Keratinocyte (primary cell): ENCODE data around the gene TTBK1. TPM values are rescaled to one million over a fixed set of nuclear protein-coding genes. Genes with fewer than 3 reads are reported as not detected.

Experiments
- DNase-seq: peaks from one replicate; pipeline ENCODE4 v3.0.0-alpha.2; 2011; ENCODE audit warnings: low read depth, missing footprints, low spot score
- FAIRE-seq: peaks from 2 replicates; lab custom pipeline; 2011; peaks lifted over from hg19 to GRCh38; lab: Jason Lieb, UNC
- H2AFZ ChIP-seq: 2 replicates; pipeline ENCODE4 v1.6.0; 2012; ENCODE audit warnings: low read length, control low read depth, inconsistent platforms; ENCODE audit not compliant: control insufficient read depth
- H3K27ac ChIP-seq: 2 replicates; pipeline ENCODE4 v1.5.1; 2011; ENCODE audit warnings: low read length; ENCODE audit not compliant: control insufficient read depth, insufficient read depth
- H3K27me3 ChIP-seq: 3 replicates; pipeline ENCODE4 v1.6.0; 2011; ENCODE audit warnings: low read length; ENCODE audit not compliant: control insufficient read depth, insufficient read depth; ENCODE audit errors: extremely low read depth
- H3K36me3 ChIP-seq, 2 experiments: 2 replicates in 1 of 2; 3 replicates in 1 of 2; pipeline ENCODE4 v1.5.1; 2011; ENCODE audit warnings: low read length in 2 of 2, mild to moderate bottlenecking in 1 of 2; ENCODE audit not compliant: control insufficient read depth in 2 of 2, insufficient read depth in 2 of 2; ENCODE audit errors: extremely low read depth in 1 of 2
- H3K4me1 ChIP-seq: 3 replicates; pipeline ENCODE4 v1.5.1; 2011; ENCODE audit warnings: low read length; ENCODE audit not compliant: control insufficient read depth, insufficient read depth; ENCODE audit errors: extremely low read depth
- H3K4me2 ChIP-seq: 3 replicates; pipeline ENCODE4 v1.6.0; 2011; ENCODE audit warnings: low read depth, low read length; ENCODE audit not compliant: control insufficient read depth, insufficient read depth; ENCODE audit errors: extremely low read depth
- H3K4me3 ChIP-seq, 3 experiments: fragments of 200-600 bp in 1 of 3; sonication (generic) in 1 of 3; 2 replicates in 2 of 3; 3 replicates in 1 of 3; pipeline ENCODE4 v1.5.1; 2011 to 2016; ENCODE audit warnings: low read length in 3 of 3, mild to moderate bottlenecking in 3 of 3, control low read depth in 2 of 3, inconsistent platforms in 1 of 3, low read depth in 1 of 3, mixed read lengths in 1 of 3, mixed run types in 1 of 3, moderate library complexity in 1 of 3; ENCODE audit not compliant: control insufficient read depth in 2 of 3, insufficient read depth in 2 of 3; ENCODE audit errors: extremely low read depth in 1 of 3
- H3K79me2 ChIP-seq: 2 replicates; pipeline ENCODE4 v1.6.0; 2012; ENCODE audit warnings: low read length; ENCODE audit not compliant: control insufficient read depth, insufficient read depth
- H3K9ac ChIP-seq: 3 replicates; pipeline ENCODE4 v1.6.0; 2011; ENCODE audit warnings: low read length; ENCODE audit not compliant: control insufficient read depth, insufficient read depth; ENCODE audit errors: extremely low read depth
- H3K9me1 ChIP-seq: 3 replicates; pipeline ENCODE4 v1.6.0; 2011; ENCODE audit warnings: low read length; ENCODE audit not compliant: control insufficient read depth, insufficient read depth; ENCODE audit errors: extremely low read depth
- H3K9me3 ChIP-seq: 2 replicates; pipeline ENCODE4 v1.5.1; 2012; ENCODE audit warnings: low read depth, low read length; ENCODE audit not compliant: control insufficient read depth
- H4K20me1 ChIP-seq: 3 replicates; pipeline ENCODE4 v1.6.0; 2011; ENCODE audit warnings: low read length; ENCODE audit not compliant: control insufficient read depth, insufficient read depth; ENCODE audit errors: extremely low read depth
- CTCF ChIP-seq, 3 experiments: IDR thresholded peaks in 1 of 3; conservative IDR thresholded peaks in 1 of 3; optimal IDR thresholded peaks in 1 of 3; 2 replicates in 2 of 3; 3 replicates in 1 of 3; pipeline versions ENCODE3 to v1.5.1; 2011; ENCODE audit warnings: low read length in 3 of 3, mild to moderate bottlenecking in 3 of 3, moderate library complexity in 2 of 3, control low read depth in 1 of 3, inconsistent platforms in 1 of 3; ENCODE audit not compliant: insufficient read depth in 2 of 3; ENCODE audit errors: extremely low read depth in 1 of 3
- EZH2 ChIP-seq: IDR thresholded peaks from one replicate; pipeline ENCODE4 v1.6.1; 2012; ENCODE audit warnings: inconsistent platforms, mild to moderate bottlenecking, low read length, moderate library complexity
- dilution Hi-C: fragments of 300-500 bp; cut with MboI; formaldehyde crosslinking; loops from one replicate; pipeline ENCODE4 v1.7.0; 2020; ENCODE audit warnings: low sequenced_read_pairs; ENCODE audit not compliant: extremely low pct_ligation_motif_present
- polyA plus RNA-seq, 5 experiments: library from polyadenylated mRNA; depleted of rRNA in 3 of 5; stranded (reverse) in 3 of 5; stranded (forward) in 1 of 5; unstranded in 1 of 5; fragments of >200 nt; gene quantifications; 1 replicate in 1 of 5; 2 replicates in 3 of 5; 3 replicates in 1 of 5; pipeline versions ENCODE4 v1.2.1 to v1.2.3, GENCODE V29; 2011 to 2012; ENCODE audit warnings: missing spikeins in 2 of 5, low read depth in 1 of 5, low replicate concordance in 1 of 5

TTBK1 gene
- polyA plus RNA-seq, 1 donor (not counting 4 experiments of a cell fraction or from before 2014, with no cell fraction given) = not detected

- DNase-seq (no peak), FAIRE-seq (no peak)
- no peak overlapping the region for H3K27ac ChIP-seq
- H3K9ac ChIP-seq = no peak overlapping the region
- H3K9me3 ChIP-seq = no peaks in the 10 kb centered on the region
- no peaks in the 10 kb centered on the region for H3K79me2 ChIP-seq
- H2AFZ ChIP-seq = peak overlapping the region; percentile 59
- H3K27me3 ChIP-seq = peaks cover 39% of the 10 kb centered on the region
- no peaks in the 10 kb centered on the region for H3K9me1 ChIP-seq
- peak overlapping the region; percentile 82 for H3K4me2 ChIP-seq
- H3K36me3 ChIP-seq = no peaks in the 10 kb centered on the region
- TF ChIP-seq CTCF (optimal IDR thresholded peaks at IDR 0.05 in 1 of 3, IDR thresholded peaks at IDR 0.05 in 1 of 3, conservative IDR thresholded peaks at IDR 0.05 in 1 of 3; ENCODE audit: extremely low read depth in 1 of 3, insufficient read depth in 2 of 3, low read length in 3 of 3) (no peak), EZH2 (no peak)
- H3K4me3 ChIP-seq = peak overlapping the region in 2 of 3 experiments; percentile 19 to 41
- dilution Hi-C loops = no loop called here
- peaks cover 5% of the 10 kb centered on the region for H3K4me1 ChIP-seq
- H4K20me1 ChIP-seq = no peaks in the 10 kb centered on the region
Measured at GRCh38 chr6:43269273-43270007, 26.2 kb downstream of the TTBK1 start.

- DNase-seq (no peak), FAIRE-seq (no peak)
- Histone ChIP-seq H3K27me3 (peaks cover 57% of the 10 kb centered on the region), H3K4me2 (no peak overlapping the region), H2AFZ (no peak overlapping the region), H3K36me3 (no peaks in the 10 kb centered on the region), H3K4me3 (no peak overlapping the region), H4K20me1 (no peaks in the 10 kb centered on the region), H3K4me1 (peaks cover 5% of the 10 kb centered on the region), H3K9me1 (no peaks in the 10 kb centered on the region), H3K79me2 (no peaks in the 10 kb centered on the region), H3K9ac (no peak overlapping the region), H3K27ac (no peak overlapping the region), H3K9me3 (no peaks in the 10 kb centered on the region)
- dilution Hi-C loops = no loop called here
- no peak for TF ChIP-seq EZH2
- TF ChIP-seq CTCF (optimal IDR thresholded peaks at IDR 0.05 in 1 of 3, IDR thresholded peaks at IDR 0.05 in 1 of 3, conservative IDR thresholded peaks at IDR 0.05 in 1 of 3; ENCODE audit: extremely low read depth in 1 of 3, insufficient read depth in 2 of 3, low read length in 3 of 3) = no peak
Measured at GRCh38 chr6:43271103-43271815, 28.0 kb downstream of the TTBK1 start.
